K562 (cell line): ENCODE measurements around the gene RNASET2. TPM values are rescaled to one million over a fixed set of nuclear protein-coding genes. Genes with fewer than 3 reads are reported as not detected.

ENCODE experiments used
- ATAC-seq: fragments of 200-7000 bp; cut with Tn5 transposase; 3 replicates; pipeline ENCODE4 v1.9.1; 2020; ENCODE audit warnings: moderate library complexity
- BruUV-seq: library from RNA; stranded (reverse); fragments of 400-500 nt; replicated peaks from 2 replicates; lab custom pipeline; 2021; lab: Mats Ljungman, UMichigan
- CTCF ChIA-PET: fragments of 300-600 bp; formaldehyde crosslinking; extraction: SDS; loops from one replicate; lab custom pipeline; 2021; ENCODE audit warnings: low intra/inter-chr PET ratio; lab: Yijun Ruan, JAX
- POLR2A ChIA-PET: fragments of 300-600, 350-650 bp; sonication (Branson Sonifier 250); formaldehyde crosslinking; extraction: SDS; loops from one replicate; lab custom pipeline; 2021; ENCODE audit warnings: antibody characterized with exemption, inconsistent platforms; lab: Yijun Ruan, JAX
- DNase-seq, 4 experiments: peaks; one replicate each; pipeline versions ENCODE4 v3.0.0 to v3.0.0-alpha.2; 2011 to 2018; ENCODE audit warnings: low spot score in 3 of 4, mixed read lengths in 3 of 4; ENCODE audit errors: extremely low read depth in 1 of 4
- FAIRE-seq: peaks from 2 replicates; lab custom pipeline; 2011; peaks lifted over from hg19 to GRCh38; lab: Jason Lieb, UNC
- H2AFZ ChIP-seq: 2 replicates; pipeline ENCODE4 v1.6.0; 2011; ENCODE audit warnings: low read depth, low read length, control low read depth, inconsistent platforms
- H3K27ac ChIP-seq: fragments of 200-600 bp; 3 replicates; pipeline ENCODE4 v1.8.0; 2011; ENCODE audit warnings: low read depth, mild to moderate bottlenecking, control low read depth, inconsistent platforms, low read length, moderate library complexity, mixed read lengths; ENCODE audit errors: extremely low read depth
- H3K27me3 ChIP-seq, 2 experiments: fragments of 300-600 bp in 1 of 2; 2 replicates in 1 of 2; 3 replicates in 1 of 2; pipeline versions ENCODE4 v1.6.0 to v1.8.0; 2011; ENCODE audit warnings: inconsistent platforms in 2 of 2, low read length in 2 of 2, mild to moderate bottlenecking in 1 of 2, mixed read lengths in 1 of 2, moderate library complexity in 1 of 2; ENCODE audit not compliant: control insufficient read depth in 2 of 2, insufficient read depth in 2 of 2
- H3K36me3 ChIP-seq: fragments of 300-600 bp; 3 replicates; pipeline ENCODE4 v1.8.0; 2011; ENCODE audit warnings: mild to moderate bottlenecking, low read length, inconsistent platforms; ENCODE audit not compliant: control insufficient read depth, insufficient read depth
- H3K4me1 ChIP-seq, 2 experiments: fragments of 200-600 bp in 1 of 2; replicated peaks in 1 of 2; 2 replicates in 1 of 2; 3 replicates in 1 of 2; pipeline versions ENCODE4 v1.5.1 to v1.8.0; 2011; ENCODE audit warnings: inconsistent platforms in 2 of 2, low read length in 2 of 2, mild to moderate bottlenecking in 1 of 2, mixed read lengths in 1 of 2, moderate library complexity in 1 of 2; ENCODE audit not compliant: control insufficient read depth in 2 of 2, insufficient read depth in 2 of 2
- H3K4me2 ChIP-seq: 2 replicates; pipeline ENCODE4 v1.6.1; 2011; ENCODE audit warnings: low read length, control low read depth, inconsistent platforms, mixed read lengths; ENCODE audit not compliant: insufficient read depth
- H3K4me3 ChIP-seq: fragments of 200-600 bp; sonication (generic), shearing (Covaris generic); 2 replicates; pipeline ENCODE4 v1.5.1; 2016; ENCODE audit warnings: control low read depth, inconsistent platforms
- H3K79me2 ChIP-seq: fragments of 200-600 bp; 3 replicates; pipeline ENCODE4 v1.8.0; 2011; ENCODE audit warnings: low read length, inconsistent platforms; ENCODE audit not compliant: control insufficient read depth, insufficient read depth
- H3K9ac ChIP-seq, 2 experiments: 2 replicates each; pipeline versions ENCODE4 v1.6.0 to v1.6.1; 2011; ENCODE audit warnings: low read depth in 2 of 2, low read length in 2 of 2, control low read depth in 1 of 2, inconsistent platforms in 1 of 2, mild to moderate bottlenecking in 1 of 2, mixed read lengths in 1 of 2; ENCODE audit not compliant: insufficient read depth in 1 of 2
- H3K9me1 ChIP-seq: one replicate; pipeline ENCODE4 v1.6.0; 2011; ENCODE audit warnings: inconsistent platforms, mild to moderate bottlenecking, low read length, moderate library complexity; ENCODE audit not compliant: control insufficient read depth, insufficient read depth
- H3K9me3 ChIP-seq: replicated peaks from 2 replicates; pipeline ENCODE4 v1.5.1; 2011; ENCODE audit warnings: low read depth, low read length, inconsistent platforms; ENCODE audit not compliant: control insufficient read depth, insufficient read depth
- H4K20me1 ChIP-seq: replicated peaks from 2 replicates; pipeline ENCODE4 v1.6.1; 2011; ENCODE audit warnings: low read length, inconsistent platforms, mixed read lengths; ENCODE audit not compliant: control insufficient read depth, insufficient read depth
- ATF3 ChIP-seq, 2 experiments: fragments of 450-650 bp in 1 of 2; sonication (generic) in 1 of 2; formaldehyde crosslinking in 1 of 2; IDR thresholded peaks in 1 of 2; conservative IDR thresholded peaks in 1 of 2; 2 replicates each; pipeline versions ENCODE4 v1.6.1 to v1.8.1; 2016 to 2023; ENCODE audit warnings: mild to moderate bottlenecking in 2 of 2, moderate library complexity in 2 of 2, inconsistent platforms in 1 of 2, missing genetic modification reagents in 1 of 2
- ETS1 ChIP-seq: conservative IDR thresholded peaks from 2 replicates; pipeline ENCODE4 v1.6.1; 2011; ENCODE audit warnings: low read depth, mild to moderate bottlenecking, low read length; ENCODE audit not compliant: control insufficient read depth
- ZNF436 ChIP-seq: fragments of 250-450, 450-650 bp; sonication (Bioruptor Pico); formaldehyde crosslinking; IDR thresholded peaks from 2 replicates; pipeline ENCODE4 v1.7.0; 2020; ENCODE audit warnings: mild to moderate bottlenecking
- WGBS: fragments of 100-300 bp; shearing (Covaris generic); methylation state at CpG from one replicate; pipeline ENCODE4 v1.1.6; 2016; ENCODE audit warnings: low coverage, mixed read lengths; ENCODE audit not compliant: insufficient coverage; ENCODE audit errors: missing lambda C conversion rate; 5-methylcytosine and 5-hydroxymethylcytosine counted together
- in situ Hi-C: fragments of 300-500 bp; cut with MboI; formaldehyde crosslinking; loops from 4 replicates; pipeline ENCODE4 v1.15.0; 2018; ENCODE audit warnings: inconsistent platforms, mixed read lengths
- intact Hi-C: fragments of 100-400 bp; cut with micrococcal nuclease; formaldehyde crosslinking; loops from 2 replicates; pipeline ENCODE4 v1.14.2; 2022
- polyA plus RNA-seq, 8 experiments: library from polyadenylated mRNA; depleted of rRNA in 4 of 8; stranded (reverse) in 5 of 8; unstranded in 3 of 8; fragments of >200 nt; fragmentation: Nextera tagmentation in 2 of 8; fragmentation: Illumina TruSeq in 1 of 8; extraction: Ambion mirVana in 2 of 8; extraction: Trizol in 1 of 8; gene quantifications; 2 replicates each; pipeline versions ENCODE4 v1.2.1 to v1.2.3, GENCODE V29; 2011 to 2014; ENCODE audit warnings: inconsistent platforms in 1 of 8, missing spikeins in 1 of 8
- total RNA-seq, 7 experiments: library from RNA; depleted of rRNA in 6 of 7; stranded (reverse); fragments of >200 nt in 6 of 7; fragmentation: Illumina TruSeq in 2 of 7; extraction: Trizol in 2 of 7; gene quantifications; 2 replicates each; pipeline versions ENCODE4 v1.2.1 to v1.2.3, GENCODE V29; 2011 to 2021; ENCODE audit warnings: low replicate concordance in 1 of 7

RNASET2 gene
- total and polyA plus RNA-seq, 9 of the 15 experiments (the other 6 are each of a cell fraction or from before 2014, with no cell fraction given) = 7.4 to 141 (median 91.3) TPM

GRCh38 chr6:166980738-166981137 lies 24.4 kb upstream of the RNASET2 start:
- POLR2A ChIA-PET = interaction anchor here (0.8 to 1.5 kb wide), 3 partner anchors 10 to 19 kb away, joined by 3 to 4 read pairs (median 3); partner anchors contain the start of gene CEP43

More at GRCh38 chr6:166980738-166981137, 24.4 kb upstream of the RNASET2 start:
- ATAC-seq (no peak), FAIRE-seq (no peak), DNase-seq (no peak)
- no peaks in the 10 kb centered on the region for H3K9me1 ChIP-seq
- H3K36me3 ChIP-seq = peaks cover 43% of the 10 kb centered on the region
- H3K9me3 ChIP-seq = peaks cover 4% of the 10 kb centered on the region; the same call in 1 of the 2 replicates
- no peaks in the 10 kb centered on the region for H3K27me3 ChIP-seq
- intact Hi-C loops = no loop called here
- TF ChIP-seq ZNF436 = no peak
- TF ChIP-seq ATF3 (IDR thresholded peaks at IDR 0.05) = 0 out of 2 replicates have a peak, but pooled peaks have one; percentile 15
- TF ChIP-seq ATF3 (CRISPR knock-in tag; conservative IDR thresholded peaks at IDR 0.05) = no peak
- TF ChIP-seq ETS1 = no peak
- no peak overlapping the region for H3K27ac ChIP-seq
- H3K79me2 ChIP-seq = peaks cover 12% of the 10 kb centered on the region; the same call in 2 of the 3 replicates
- no peak overlapping the region for H3K4me3 ChIP-seq
- no peak overlapping the region for H3K4me2 ChIP-seq
- no peak overlapping the region for H3K9ac ChIP-seq
- no peak overlapping the region for H2AFZ ChIP-seq
- 94% methylated on average over 3 of the region's 3 CpGs for WGBS
- in situ Hi-C loops = no loop called here
- BruUV-seq = no TSS peak
- CTCF ChIA-PET = no interaction called here
- no peaks in the 10 kb centered on the region for H3K4me1 ChIP-seq
- no peaks in the 10 kb centered on the region for H4K20me1 ChIP-seq
